ENCODE results near the gene KCNA3. TPM values are rescaled to one million over a fixed set of nuclear protein-coding genes. Genes with fewer than 3 reads are reported as not detected.

KCNA3 gene
- total RNA-seq, 2 donors from 2014 or later: 0.20 to 0.27 TPM

DNA sequence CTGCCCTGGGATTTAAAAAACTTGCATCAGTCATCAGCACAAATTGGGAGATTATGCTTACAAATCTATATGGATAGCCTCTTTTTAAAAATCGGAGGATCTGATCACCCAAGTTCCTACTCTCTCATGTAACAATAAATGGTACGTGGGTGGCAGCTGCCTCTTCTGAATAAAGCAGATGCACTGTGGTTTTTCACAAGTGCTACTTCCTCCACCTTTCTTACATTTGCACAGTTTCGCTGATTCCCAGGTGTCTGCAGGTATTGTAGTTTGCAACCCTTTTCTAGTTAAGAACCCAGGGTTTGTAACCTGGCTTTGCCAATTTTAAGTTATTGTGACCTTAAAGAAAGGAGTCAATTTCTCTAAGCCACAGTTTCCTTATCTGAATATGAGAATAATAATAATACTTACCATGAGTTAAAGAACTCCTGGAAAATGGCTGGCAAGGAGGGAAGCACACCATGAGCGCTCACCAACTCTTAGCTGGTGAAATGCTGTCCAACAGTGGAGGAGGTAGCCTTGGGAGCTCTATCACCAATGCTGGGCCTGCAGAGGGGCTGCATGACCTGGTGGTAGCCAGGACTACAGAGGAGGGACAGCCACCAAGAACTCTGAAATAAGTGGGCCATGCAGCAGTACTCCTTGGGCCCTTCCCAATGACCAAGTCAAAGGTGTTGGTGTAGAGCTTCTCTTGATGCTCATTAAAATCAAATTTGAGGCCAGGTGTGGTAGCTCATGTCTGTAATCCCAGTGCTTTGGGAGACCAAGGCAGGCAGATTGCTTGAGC lies 38.4 kb downstream of the KCNA3 start:
- Histone ChIP-seq H3K4me3 (ENCODE audit: low read length) (no peak overlapping the region), H3K36me3 (ENCODE audit: control insufficient read depth, insufficient read depth, low read length) (no peaks in the 10 kb centered on the region), H3K9me3 (ENCODE audit: control insufficient read depth, low read length) (no peaks in the 10 kb centered on the region), H3K9ac (ENCODE audit: extremely low read depth, low read length, poor library complexity, severe bottlenecking) (no peak overlapping the region), H3K4me1 (ENCODE audit: control insufficient read depth, insufficient read depth, low read length) (no peaks in the 10 kb centered on the region), H3K27ac (ENCODE audit: low read depth, low read length) (no peak overlapping the region), H3K27me3 (ENCODE audit: control insufficient read depth, insufficient read depth, low read length, poor library complexity, severe bottlenecking) (peaks cover 16% of the 10 kb centered on the region)
- Mint-ChIP-seq H3K4me1 (no peaks in the 10 kb centered on the region), H3K27me3 (ENCODE audit: insufficient read depth) (peaks cover 13% of the 10 kb centered on the region), H3K36me3 (ENCODE audit: low read depth) (no peaks in the 10 kb centered on the region), H3K9me3 (no peaks in the 10 kb centered on the region), H3K27ac (no peak overlapping the region), H3K4me3 (no peak overlapping the region)
- TF ChIP-seq CTCF (conservative IDR thresholded peaks at IDR 0.05): no peak
- DNase-seq: no peak
- 92 to 93% methylated on average over 2 to 4 of the region's 4 CpGs for WGBS, 2 experiments (ENCODE audit: insufficient coverage in 1 of 2, insufficient read length in 1 of 2)

- no peak for DNase-seq
- TF ChIP-seq CTCF (conservative IDR thresholded peaks at IDR 0.05): no peak
- Histone ChIP-seq H3K9ac (ENCODE audit: extremely low read depth, low read length, poor library complexity, severe bottlenecking) (no peak overlapping the region), H3K9me3 (ENCODE audit: control insufficient read depth, low read length) (no peaks in the 10 kb centered on the region), H3K27ac (ENCODE audit: low read depth, low read length) (no peak overlapping the region), H3K4me1 (ENCODE audit: control insufficient read depth, insufficient read depth, low read length) (no peaks in the 10 kb centered on the region), H3K36me3 (ENCODE audit: control insufficient read depth, insufficient read depth, low read length) (no peaks in the 10 kb centered on the region), H3K4me3 (ENCODE audit: low read length) (no peak overlapping the region), H3K27me3 (ENCODE audit: control insufficient read depth, insufficient read depth, low read length, poor library complexity, severe bottlenecking) (peaks cover 14% of the 10 kb centered on the region)
- 85 to 100% methylated on average over 1 to 2 of the region's 2 CpGs for WGBS, 2 experiments (ENCODE audit: insufficient coverage in 1 of 2, insufficient read length in 1 of 2)
- Mint-ChIP-seq H3K36me3 (ENCODE audit: low read depth) (no peaks in the 10 kb centered on the region), H3K27me3 (ENCODE audit: insufficient read depth) (peaks cover 11% of the 10 kb centered on the region), H3K4me1 (no peaks in the 10 kb centered on the region), H3K27ac (no peak overlapping the region), H3K4me3 (no peak overlapping the region), H3K9me3 (no peaks in the 10 kb centered on the region)
Measured at GRCh38 chr1:110635434-110635833, 39.3 kb downstream of the KCNA3 start.

DNA sequence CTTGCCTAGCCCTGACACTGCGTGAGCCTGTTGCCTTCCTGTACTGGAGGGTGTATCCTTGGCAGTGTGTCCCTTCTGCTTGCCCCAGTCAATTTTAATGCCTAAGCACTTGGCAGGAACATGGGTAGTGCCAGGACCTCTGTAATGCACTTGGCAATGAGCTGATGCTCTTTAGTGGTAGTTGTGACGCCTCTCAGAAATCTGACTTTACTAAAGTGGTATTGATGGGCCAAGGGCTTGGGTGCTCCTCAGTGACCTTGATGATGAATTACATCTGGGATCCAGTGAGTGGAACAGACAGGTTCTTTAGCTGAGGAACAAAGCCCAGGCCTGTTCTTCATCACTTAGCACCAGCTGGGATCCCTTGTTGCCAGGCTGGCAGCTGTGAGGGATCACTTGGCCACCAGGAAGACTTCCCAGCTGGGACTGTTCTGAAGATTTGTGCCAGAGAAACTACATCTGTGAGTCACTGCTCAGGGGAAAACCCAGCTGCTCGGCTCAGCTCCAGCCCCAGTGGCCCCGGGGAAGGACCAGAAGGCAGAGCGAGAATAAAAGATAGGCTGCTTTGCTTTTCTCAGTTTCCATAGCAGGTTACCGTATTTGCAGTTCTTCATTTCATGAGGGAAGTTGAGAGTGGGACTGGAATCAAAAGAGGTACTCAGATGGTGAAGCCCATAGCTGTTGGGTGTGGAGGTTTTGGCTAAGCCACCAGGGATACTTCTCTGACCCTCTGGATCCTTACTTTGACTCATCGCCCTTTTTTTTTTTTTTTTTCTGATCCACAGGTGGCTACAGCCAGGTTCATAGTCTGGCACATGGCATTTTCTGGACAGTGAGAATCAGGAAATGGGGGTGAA lies 40.1 kb downstream of the KCNA3 start:
- Histone ChIP-seq H3K27ac (ENCODE audit: low read depth, low read length) (no peak overlapping the region), H3K4me3 (ENCODE audit: low read length) (no peak overlapping the region), H3K9me3 (ENCODE audit: control insufficient read depth, low read length) (no peaks in the 10 kb centered on the region), H3K4me1 (ENCODE audit: control insufficient read depth, insufficient read depth, low read length) (no peaks in the 10 kb centered on the region), H3K9ac (ENCODE audit: extremely low read depth, low read length, poor library complexity, severe bottlenecking) (no peak overlapping the region), H3K36me3 (ENCODE audit: control insufficient read depth, insufficient read depth, low read length) (no peaks in the 10 kb centered on the region), H3K27me3 (ENCODE audit: control insufficient read depth, insufficient read depth, low read length, poor library complexity, severe bottlenecking) (peaks cover 9% of the 10 kb centered on the region)
- H3K36me3 Mint-ChIP-seq (ENCODE audit: low read depth): no peaks in the 10 kb centered on the region
- peak; percentile 17 for DNase-seq
- no peaks in the 10 kb centered on the region for H3K4me1 Mint-ChIP-seq
- no peak for TF ChIP-seq CTCF (conservative IDR thresholded peaks at IDR 0.05)
- 86 to 87% methylated on average over 4 to 7 of the region's 7 CpGs for WGBS, 2 experiments (ENCODE audit: insufficient coverage in 1 of 2, insufficient read length in 1 of 2)
- no peak overlapping the region for H3K27ac Mint-ChIP-seq
- no peak overlapping the region for H3K4me3 Mint-ChIP-seq
- H3K27me3 Mint-ChIP-seq (ENCODE audit: insufficient read depth): peaks cover 6% of the 10 kb centered on the region
- no peaks in the 10 kb centered on the region for H3K9me3 Mint-ChIP-seq
